Measurements from ENCODE around the gene CDH8.

DNA sequence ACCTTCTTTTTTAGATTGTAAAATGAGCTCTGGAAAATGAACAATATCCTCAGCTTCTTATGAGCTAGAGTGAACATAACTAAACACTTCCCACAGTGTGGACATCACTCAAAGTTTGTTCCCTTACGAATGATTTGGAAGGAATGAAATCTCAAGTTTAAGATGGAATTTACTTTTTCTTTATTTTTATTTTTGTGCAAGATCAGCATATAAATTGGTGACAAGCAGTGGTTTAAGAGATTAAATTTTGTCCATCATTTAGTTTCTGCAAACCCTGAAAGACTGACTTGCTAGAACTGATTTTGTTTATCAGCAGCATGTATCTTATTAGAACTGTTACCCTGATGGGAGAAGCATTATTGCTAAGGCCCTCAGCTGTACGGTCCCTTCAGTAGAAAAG lies 420.1 kb downstream of the CDH8 start:
- TF ChIP-seq CTCF (conservative IDR thresholded peaks at IDR 0.05; ENCODE audit: low read length) (no peak), EZH2phosphoT487 (IDR thresholded peaks at IDR 0.05; ENCODE audit: borderline replicate concordance, low read depth, low read length) (no peak)
